HG02943 (cell line): ENCODE data around the gene SH3BP2.

ENCODE experiments used
- ATAC-seq: cut with Tn5 transposase; IDR thresholded peaks from one replicate; pipeline ENCODE4 v1.9.1; 2021; ENCODE audit warnings: mild to moderate bottlenecking, low read depth, moderate library complexity; ENCODE audit not compliant: unreplicated experiment

The SH3BP2 gene

DNA sequence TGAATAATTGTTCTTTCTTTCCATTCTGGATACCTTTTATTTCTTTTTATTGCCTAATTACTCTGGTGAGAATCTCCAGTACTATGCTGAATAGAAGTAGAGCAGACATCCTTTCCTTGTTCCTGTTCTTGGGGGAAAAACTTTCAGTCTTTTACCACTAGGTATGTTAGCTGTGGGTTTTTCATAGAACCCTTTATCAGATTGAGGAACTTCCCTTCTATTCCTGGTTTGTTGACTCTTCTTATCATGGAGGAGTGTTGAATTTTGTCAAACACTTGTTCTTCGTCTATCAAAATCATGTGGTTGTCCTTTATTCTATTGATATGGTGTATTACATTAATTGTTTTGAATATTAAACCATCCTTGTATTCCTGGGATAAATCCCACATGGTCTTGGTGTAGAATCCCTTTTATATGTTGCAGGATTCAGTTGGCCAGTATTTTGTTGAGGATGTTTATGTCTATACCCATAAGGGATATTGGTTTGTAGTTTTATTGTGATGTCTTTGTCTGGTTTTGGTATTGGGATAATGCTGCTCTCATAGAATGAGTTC, 23.6 kb downstream of the SH3BP2 start:
- ATAC-seq: no peak

DNA sequence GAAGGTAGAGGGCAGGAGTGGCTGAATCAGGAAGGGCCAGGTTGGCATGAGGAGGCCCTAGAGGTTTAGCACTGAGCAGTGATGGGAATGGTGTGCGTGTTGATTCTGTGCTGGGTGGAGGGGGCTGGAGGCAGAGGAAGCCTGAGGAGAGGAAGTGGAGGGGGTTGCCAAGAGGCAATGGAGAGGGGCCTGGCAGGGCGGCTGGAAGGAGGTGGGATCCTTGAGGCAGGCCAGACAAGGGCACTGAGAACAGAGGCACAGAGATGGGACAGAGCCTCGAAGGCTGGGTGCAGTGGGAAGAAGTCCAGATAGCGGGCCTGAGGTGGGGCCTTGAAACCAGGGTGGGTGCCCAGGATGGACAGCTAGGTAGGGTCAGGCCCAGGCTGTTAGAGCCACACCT, 24.3 kb downstream of the SH3BP2 start:
- ATAC-seq: no peak

DNA sequence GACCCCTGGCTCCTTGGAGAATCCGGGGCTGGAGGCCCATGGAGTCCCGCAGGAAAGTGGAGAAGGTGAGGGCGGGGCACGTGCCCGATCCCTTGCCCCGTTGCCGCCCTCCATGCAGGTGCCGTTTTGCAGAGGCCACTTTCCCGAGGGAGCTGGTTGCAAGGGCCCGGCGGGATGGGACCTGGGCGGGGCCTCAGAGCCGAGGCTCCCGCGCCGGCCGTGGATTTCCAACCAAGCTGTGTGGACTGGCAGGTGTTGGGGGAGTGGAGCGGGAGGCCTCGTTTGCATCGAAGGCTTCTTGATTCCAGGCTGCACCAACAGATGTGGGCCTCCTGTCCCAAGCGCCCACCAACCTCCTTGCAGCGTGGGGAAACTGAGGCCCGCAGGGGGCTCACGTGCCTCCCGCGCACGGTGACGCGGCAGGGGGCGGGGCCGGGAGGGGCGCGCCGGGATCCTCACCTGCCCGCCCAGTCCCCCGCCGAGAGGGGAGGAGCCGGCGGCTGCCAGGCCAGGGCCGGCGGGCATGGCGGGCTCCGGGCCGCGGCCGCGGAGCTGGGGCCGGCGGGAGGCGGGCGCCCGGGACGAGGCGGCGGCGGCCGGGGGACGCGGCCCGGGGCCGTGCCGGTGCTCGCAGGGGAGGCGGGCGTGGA, 24.9 kb downstream of the SH3BP2 start:
- no peak for ATAC-seq

DNA sequence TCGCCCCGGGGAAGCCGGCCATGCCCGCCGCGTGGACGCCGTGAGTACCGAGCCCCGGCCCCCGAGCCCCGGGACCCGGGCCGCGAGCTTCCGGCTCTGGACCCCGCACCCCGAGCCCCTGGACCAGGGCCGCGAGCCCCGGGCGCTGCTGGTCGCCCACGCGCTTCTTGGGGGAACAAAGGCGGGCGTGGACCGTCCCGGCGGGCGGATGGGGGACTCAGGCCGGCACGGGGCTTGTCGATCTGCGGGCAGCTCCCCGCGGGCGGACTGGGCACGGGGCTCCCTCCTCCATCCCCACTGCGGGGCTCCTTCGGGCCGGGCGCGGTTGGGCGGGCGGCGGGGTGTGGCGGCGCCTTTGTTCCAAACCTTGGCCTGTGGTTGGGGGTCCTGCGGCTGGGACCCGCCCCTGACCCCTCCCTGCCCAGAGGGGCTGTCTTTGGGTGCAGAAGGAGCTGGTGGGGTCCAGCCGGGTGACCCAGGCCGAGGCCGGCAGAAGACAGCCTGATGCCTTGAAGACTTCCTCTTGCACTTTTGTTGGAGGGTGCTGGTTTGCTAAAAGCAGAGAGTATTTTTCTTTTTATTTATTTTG, 25.6 kb downstream of the SH3BP2 start:
- no peak for ATAC-seq

DNA sequence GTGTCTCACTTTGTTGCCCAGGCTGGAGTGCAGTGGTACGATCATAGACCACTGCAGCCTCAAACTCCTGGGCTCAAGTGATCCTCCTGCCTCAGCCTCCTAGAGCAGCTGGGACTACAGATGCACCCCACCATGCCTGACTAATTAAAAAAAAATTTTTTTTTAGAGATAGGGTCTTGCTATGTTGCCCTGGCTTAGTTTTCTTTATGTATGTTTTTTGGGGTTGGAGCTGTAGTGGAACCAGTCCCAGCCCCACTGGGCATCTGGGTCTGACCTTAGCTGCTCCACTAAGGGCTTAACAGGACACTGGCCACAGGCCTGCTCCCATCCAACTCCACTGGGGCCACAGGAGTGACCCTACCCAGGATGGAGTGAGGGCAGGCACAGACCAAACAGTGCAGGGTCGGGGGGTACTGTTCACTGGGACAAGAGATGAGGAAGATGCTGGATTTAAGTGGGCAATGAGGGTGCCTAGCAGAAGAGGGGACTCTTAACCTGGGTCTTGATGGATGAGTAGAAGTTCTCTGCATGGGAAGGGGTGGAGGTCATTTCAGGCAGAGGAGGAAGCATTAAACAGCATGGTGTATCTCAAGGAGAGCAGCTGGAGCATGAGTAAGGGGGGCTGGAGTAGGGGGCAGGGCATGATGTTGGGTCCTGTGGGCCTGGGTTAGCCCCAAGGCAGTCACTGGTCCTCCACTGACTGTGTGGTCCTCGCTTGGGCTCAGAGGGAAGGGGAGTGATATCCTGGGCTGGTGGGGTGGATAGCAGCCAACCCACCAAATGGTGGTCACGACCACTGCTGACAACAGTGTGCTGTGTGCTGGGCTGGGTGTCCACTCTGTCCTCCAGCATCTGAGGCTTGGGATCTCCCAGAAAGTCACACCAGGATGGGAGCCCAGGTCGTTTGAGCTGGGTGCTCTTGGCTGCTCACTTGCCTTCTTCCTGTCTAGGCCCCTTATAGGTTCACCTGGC, 26.6 kb downstream of the SH3BP2 start:
- no peak for ATAC-seq

DNA sequence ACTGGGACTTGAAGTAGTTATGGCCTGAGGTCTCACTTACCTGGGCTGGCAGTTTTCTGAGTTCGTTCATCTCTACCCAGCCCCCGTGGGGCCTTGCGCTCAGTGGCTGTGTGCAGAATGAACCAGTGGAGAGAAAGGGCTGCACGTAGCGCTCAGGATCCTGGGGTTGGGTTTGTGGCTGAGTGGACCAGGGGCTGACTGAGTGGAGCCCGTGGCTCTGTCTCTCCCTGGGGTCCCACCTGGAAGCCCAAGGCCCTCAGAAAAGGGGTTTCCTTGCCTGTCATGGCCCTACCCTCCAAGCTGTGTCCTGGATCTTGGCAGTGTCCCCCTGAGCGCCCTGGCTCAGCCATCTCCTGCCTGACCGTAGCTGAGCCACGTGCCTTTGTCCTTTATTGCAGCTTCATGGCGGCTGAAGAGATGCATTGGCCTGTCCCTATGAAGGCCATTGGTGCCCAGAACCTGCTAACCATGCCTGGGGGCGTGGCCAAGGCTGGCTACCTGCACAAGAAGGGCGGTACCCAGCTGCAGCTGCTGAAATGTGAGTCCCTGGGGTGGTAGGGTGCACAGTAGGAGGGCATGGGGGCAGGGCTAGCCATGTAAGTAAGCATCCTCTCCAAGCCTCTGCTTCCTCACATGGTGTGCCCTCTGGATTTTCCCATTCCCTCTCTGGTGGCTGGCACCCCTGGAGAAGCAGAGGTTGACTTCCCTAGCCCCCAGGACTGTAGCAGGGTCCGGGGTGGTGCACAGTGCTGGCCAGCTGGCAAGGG, 27.5 kb downstream of the SH3BP2 start:
- no peak for ATAC-seq

DNA sequence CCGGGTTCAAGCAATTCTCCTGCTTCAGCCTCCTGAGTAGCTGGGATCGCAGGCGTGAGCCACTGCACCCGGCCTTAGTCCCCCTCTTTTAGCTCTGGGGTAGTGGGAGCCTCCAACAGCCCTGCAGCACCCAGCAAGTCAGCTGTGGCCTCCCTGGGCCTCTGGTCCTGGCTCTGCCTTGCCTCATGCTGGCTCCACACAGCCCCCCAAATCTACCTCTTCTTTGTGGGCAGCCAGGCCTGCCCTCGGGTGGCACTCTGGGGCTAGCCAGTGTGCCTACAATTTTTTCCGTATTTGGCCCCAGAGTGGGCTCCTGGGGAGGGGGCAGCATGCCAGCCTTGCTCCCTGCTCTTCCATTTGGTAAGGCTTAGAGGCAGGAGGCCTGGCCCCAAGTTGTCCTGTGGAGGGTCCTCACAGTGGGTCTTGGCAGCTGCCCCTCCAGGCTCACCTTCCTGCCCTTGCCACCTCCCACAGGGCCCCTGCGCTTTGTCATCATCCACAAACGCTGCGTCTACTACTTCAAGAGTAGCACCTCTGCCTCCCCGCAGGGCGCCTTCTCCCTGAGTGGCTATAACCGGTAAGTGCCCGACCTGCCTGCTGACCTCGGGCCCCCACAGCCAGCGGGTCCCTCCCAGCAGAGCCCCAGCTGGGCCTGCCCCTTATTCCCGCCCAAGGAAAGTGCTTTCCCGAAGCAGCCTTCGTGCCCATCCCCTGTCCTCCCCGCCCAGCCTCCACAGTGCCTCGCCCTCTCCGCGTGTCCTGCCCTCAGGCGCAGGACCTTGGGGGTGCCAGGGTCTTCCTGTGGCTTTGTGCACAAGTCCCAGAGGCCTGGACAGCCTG, 29.8 kb downstream of the SH3BP2 start:
- no peak for ATAC-seq

DNA sequence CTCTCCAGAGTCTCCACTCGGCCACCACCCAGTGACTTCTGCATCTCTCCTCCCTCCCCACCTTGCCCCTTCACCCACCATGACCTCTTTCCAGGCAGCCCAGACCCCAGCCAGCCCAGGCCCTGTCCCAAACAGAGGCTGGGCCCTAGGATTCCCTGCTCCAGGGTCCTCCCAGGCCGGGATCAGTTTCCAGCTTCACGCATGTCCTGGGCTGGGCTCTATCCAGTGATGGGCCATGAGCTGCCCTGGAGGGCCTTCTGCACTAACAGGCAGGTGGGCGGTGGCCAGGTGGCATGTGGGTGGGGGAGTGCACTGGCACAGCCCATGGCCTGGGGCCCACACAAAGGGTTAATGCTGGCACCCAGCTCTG, 30.4 kb downstream of the SH3BP2 start:
- no peak for ATAC-seq

DNA sequence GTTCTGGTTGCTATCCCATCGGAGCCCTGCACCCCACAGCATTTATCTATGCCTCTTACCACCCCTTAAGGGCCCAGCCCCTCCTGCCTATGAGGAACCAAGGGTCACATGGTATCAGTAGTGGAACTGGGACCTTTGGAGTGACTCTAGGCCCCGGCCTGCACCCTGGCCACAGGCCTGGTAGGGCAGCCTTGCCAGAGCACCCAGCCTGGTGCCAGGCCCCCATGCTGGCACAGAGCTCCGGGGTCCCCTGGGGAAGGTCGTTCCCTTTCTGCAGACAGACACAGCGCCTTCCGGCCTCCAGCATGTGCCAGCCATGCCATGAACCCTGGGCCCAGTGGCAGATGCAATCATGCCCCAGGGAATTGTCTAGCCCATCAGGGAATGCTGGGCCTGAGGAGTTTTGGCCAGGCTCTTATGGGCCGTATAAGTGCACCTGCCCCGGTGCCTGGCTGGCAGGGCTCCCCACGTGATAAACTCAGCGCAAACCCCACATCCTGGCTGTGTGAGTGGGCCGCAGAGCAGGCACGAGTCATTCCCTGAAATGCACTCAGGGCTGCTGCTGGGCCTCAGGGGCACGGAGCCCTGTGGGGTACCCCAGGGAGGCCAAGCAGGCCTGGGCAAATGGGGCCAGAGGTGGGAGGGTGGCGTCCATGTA, 30.9 kb downstream of the SH3BP2 start:
- ATAC-seq: no peak

DNA sequence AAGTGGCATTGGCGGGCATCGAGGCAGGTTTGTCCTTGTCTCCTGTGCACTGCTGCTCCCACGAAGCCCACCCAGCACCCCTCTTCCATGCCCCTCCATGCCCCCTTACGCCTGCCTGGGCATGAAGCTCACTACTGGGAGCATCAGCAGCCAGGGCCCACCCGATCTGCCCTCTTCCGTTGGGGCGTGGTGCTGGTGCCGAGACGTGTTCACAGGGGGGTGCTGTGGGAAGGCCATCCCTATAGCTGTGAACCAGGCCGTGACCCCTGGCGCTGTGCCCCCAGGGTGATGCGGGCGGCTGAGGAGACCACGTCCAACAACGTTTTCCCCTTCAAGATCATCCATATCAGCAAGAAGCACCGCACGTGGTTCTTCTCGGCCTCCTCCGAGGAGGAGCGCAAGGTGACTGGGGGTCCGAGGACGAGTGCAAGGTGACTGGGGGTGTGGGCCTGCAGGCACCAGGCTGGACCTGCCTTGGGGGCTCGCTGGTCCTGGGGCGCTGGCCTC, 31.5 kb downstream of the SH3BP2 start:
- no peak for ATAC-seq

DNA sequence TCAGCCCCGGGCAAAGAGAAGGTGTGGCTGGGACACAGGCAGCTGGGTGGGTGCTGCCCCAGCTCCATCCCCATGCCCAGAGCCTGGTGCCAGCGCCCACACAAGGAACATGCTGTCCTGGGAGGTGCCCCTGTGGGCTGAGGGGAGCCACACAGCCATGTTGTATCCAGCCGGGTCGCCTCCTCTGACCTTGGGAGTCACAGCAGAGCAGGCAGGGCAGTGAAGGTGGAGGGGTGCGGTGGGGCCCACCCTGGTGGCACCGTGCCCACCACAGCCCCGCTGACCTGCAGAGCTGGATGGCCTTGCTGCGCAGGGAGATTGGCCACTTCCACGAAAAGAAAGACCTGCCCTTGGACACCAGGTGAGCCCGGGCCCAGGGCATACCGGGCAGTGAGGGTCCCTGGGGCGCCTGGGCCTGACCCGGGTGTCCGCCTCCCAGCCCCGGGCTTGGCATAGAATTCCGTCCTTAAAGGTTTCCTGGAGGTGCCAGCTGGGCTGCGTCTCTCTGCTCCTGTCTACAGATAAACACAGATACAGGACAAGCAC, 32.0 kb downstream of the SH3BP2 start:
- no peak for ATAC-seq

DNA sequence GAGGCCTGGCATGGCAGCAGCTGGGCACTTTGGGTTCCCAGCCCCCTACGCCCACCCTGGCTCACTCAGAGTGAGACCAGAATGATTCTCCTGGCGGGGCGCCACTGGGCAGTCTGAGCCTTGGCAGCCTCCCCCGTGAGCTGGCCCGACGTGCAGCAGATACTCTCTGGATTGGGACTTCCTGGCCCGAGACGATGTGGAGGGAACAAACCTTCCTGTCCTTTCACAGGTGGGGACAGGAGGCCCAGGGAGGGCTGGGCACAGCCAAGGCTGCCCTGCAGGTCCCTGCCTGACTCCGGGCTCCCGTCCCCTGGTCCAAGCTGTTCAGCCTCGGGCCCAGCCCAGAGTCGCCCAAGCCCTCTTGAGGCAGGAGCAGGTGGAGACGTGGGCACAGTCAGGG, 32.9 kb downstream of the SH3BP2 start:
- ATAC-seq: no peak

DNA sequence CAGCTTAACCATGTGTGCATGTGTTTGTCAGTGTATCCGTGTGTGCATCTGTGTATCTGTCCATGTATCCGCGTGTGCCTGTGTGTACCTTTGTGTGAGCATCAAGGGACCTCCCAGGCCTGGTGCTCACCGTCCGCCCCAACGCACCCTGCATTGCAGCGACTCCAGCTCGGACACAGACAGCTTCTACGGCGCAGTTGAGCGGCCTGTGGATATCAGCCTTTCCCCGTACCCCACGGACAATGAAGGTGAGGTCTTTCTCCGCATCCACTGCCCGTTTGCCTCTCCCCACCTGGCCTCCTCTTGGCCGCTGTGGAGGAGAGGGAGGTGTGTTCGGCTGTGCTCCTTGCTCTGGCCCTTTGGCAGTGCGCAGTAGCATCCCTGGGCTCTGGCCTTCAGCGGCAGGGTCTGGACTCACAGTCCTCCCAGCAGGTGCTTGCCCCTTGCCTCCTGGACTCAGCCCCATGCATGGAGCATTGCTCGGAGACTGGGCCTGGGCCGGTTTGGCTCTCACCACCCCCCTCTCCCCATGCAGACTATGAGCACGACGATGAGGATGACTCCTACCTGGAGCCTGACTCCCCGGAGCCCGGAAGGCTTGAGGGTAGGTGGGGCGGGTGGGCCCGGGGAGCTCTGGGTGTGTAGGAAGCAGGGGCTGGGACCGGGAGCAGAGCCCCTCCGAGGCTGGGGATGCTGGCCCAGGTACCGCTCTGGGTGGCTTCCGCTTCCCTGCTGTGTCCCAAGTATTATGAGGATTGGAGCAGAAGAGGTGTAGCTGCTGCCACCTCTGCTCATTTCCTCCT, 34.4 kb downstream of the SH3BP2 start:
- ATAC-seq: no peak

DNA sequence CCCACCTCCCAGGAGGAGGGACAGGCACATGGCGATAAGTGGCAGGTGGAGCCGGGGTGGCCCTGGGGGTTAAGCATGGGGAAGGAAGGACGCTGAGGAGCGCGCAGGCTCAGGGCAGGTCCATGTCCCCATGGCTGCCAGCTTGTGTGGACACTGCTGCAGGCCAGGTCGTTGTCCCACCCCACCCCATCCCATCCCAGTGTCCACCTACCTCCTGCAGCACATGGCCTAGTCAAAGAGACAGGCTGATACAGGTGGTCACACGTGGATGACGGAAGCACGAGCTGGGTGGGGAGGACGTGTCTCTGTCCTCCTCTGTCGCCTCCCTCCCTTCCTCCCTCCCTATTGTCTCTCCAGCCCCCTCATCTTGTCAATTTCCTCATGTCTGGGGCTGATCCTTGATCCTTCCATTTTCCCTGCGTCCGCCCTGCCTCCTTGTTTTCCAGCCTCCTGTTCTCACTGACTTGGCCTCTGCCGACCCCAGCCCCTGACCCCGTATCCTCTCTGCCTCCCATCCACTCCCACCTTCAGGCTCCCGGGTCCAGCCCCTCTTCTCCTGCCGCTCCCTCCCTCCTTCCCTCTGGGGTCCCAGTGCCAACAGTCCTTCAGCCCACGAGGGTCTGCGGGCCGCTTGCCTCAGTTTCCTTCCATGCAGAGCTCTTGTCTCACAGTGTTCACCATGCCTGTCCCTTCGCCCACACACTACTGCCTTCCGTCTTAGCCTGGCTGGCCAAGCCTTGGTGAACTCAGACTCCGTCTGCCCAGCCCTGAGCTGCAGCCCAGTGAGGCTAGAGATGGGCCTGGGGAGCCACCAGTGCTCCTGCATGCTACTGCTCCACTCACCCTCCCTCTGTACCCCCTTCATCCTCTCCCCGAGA, 35.2 kb downstream of the SH3BP2 start:
- ATAC-seq: no peak

DNA sequence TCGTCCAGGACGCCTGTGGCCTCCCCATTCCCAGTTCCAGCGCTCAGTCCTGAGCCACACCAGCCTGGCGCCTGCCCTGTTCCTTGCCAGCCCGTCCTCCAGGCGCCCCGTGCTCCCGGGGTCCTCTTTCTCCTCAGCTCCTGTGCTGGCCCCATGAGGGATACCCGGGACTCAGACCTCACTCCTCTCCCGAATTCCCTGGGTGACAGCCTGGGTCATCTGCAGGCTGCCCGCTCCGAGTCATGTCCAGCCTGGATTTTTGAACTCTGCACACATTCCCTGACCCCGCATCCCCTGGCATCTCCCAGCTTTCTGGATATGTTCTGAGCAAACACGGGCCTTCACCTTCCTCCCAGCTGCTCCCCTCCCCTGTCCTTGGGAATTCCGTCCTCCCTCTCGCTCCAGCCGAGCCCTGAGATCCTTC, 35.9 kb downstream of the SH3BP2 start:
- no peak for ATAC-seq

DNA sequence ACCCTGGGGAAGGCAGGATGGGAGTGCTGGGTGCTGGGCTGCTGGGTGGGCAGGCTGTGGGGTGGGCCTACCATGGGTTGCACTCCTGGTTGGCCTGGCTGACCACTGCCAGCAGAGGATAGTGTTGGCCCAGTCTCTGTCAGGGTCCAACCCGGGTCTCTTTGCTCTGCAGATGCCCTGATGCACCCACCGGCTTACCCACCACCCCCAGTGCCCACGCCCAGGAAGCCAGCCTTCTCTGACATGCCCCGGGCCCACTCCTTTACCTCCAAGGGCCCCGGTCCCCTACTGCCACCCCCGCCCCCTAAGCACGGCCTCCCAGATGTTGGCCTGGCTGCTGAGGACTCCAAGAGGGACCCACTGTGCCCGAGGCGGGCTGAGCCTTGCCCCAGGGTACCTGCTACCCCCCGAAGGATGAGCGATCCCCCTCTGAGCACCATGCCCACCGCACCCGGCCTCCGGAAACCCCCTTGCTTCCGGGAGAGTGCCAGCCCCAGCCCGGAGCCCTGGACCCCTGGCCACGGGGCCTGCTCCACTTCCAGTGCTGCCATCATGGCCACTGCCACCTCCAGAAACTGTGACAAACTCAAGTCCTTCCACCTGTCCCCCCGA, 36.5 kb downstream of the SH3BP2 start:
- ATAC-seq: no peak
